H1 (cell line): ENCODE measurements around the gene USP10. TPM values are rescaled to one million over a fixed set of nuclear protein-coding genes. Genes with fewer than 3 reads are reported as not detected.

Experiments
- polyA plus RNA-seq, 7 experiments: library from polyadenylated mRNA; depleted of rRNA in 3 of 7; stranded (reverse) in 5 of 7; unstranded in 2 of 7; fragments of >200 nt in 5 of 7; fragments of 200-250 nt in 2 of 7; gene quantifications; 1 replicate in 5 of 7; 2 replicates in 1 of 7; 4 replicates in 1 of 7; pipeline versions ENCODE4 v1.2.1 to v1.2.3, GENCODE V29; 2011 to 2013; ENCODE audit warnings: missing spikeins in 2 of 7, mixed read lengths in 2 of 7
- total RNA-seq: library from RNA; stranded (reverse); fragmentation: NEBNext Ultra II Directional; extraction: Animal tissue kit (Norgen Biotek cat#: 25700); gene quantifications from 2 replicates; pipeline ENCODE4 v1.2.1, GENCODE V29; 2021

The USP10 gene
- total and polyA plus RNA-seq, 2 of the 8 experiments (the other 6 are each of a cell fraction or from before 2014, with no cell fraction given), result 171 to 195 TPM

Other genes with a start within 250 kb of the USP10 start
- 19.0 and 19.6 TPM in 2 replicates for gene MEAK7, start 195.3 kb upstream of the USP10 start, total RNA-seq
- 9.6 and 13.6 TPM in 2 replicates for gene MEAK7, start 195.3 kb upstream of the USP10 start, polyA plus RNA-seq (2011; rRNA removed)
- 183 TPM in 2 replicates for gene COTL1, start 81.9 kb upstream of the USP10 start, total RNA-seq
- 59.2 and 89.0 TPM in 2 replicates for gene COTL1, start 81.9 kb upstream of the USP10 start, polyA plus RNA-seq (2011; rRNA removed)
- 33.6 and 35.3 TPM in 2 replicates for gene KLHL36, start 51.5 kb upstream of the USP10 start, total RNA-seq
- gene KLHL36, start 51.5 kb upstream of the USP10 start, polyA plus RNA-seq (2011; rRNA removed), result 22.9 and 33.7 TPM in 2 replicates
- 5.1 and 6.4 TPM in 2 replicates for gene CRISPLD2, start 120.0 kb downstream of the USP10 start, total RNA-seq
- 2.7 and 3.6 TPM in 2 replicates for gene CRISPLD2, start 120.0 kb downstream of the USP10 start, polyA plus RNA-seq (2011; rRNA removed)